Activated naive CD4-positive, alpha-beta T cell treated with anti-CD3 and anti-CD28 coated beads, Interleukin-2, amount 10 ng/mL, durations not matched to agents 7 days and 5 days (primary cell): ENCODE results near the gene PLOD1.

ENCODE experiments used
- CTCF ChIA-PET: fragments of 350-600 bp; sonication (Branson Sonifier 250); formaldehyde crosslinking; loops from one replicate; lab custom pipeline; 2021; ENCODE audit warnings: antibody characterized with exemption; lab: Charles Lee
- DNase-seq: peaks from one replicate; pipeline ENCODE4 v3.0.0-alpha.2; 2020
- H3K27ac Mint-ChIP-seq: one replicate; pipeline ENCODE4 v1.8.0; 2021; ENCODE audit warnings: mild to moderate bottlenecking, moderate library complexity, mixed read lengths
- H3K27me3 Mint-ChIP-seq: one replicate; pipeline ENCODE4 v1.8.0; 2021; ENCODE audit warnings: mild to moderate bottlenecking, mixed read lengths
- H3K36me3 Mint-ChIP-seq: one replicate; pipeline ENCODE4 v1.8.0; 2021; ENCODE audit warnings: mixed read lengths
- H3K4me1 Mint-ChIP-seq: one replicate; pipeline ENCODE4 v1.8.0; 2021; ENCODE audit warnings: mixed read lengths
- H3K4me3 Mint-ChIP-seq: one replicate; pipeline ENCODE4 v1.8.0; 2021; ENCODE audit warnings: mild to moderate bottlenecking, moderate library complexity, mixed read lengths
- H3K9me3 Mint-ChIP-seq: one replicate; pipeline ENCODE4 v1.8.0; 2021; ENCODE audit warnings: mixed read lengths

The PLOD1 gene

GRCh38 chr1:12019858-12020509 is 85.5 kb downstream of the PLOD1 start:
- peak overlapping the region; percentile 78 for H3K4me3 Mint-ChIP-seq
- H3K36me3 Mint-ChIP-seq: peaks cover 19% of the 10 kb centered on the region
- CTCF ChIA-PET: interaction anchor here (0.7 to 1.7 kb wide), 4 partner anchors 11 to 99 kb away, joined by 3 to 5 read pairs (median 4); no protein-coding TSS in a partner anchor
- H3K4me1 Mint-ChIP-seq: peaks cover 24% of the 10 kb centered on the region
- no peaks in the 10 kb centered on the region for H3K27me3 Mint-ChIP-seq
- H3K27ac Mint-ChIP-seq: peak overlapping the region; percentile 81
- DNase-seq: no peak
- no peaks in the 10 kb centered on the region for H3K9me3 Mint-ChIP-seq

DNA sequence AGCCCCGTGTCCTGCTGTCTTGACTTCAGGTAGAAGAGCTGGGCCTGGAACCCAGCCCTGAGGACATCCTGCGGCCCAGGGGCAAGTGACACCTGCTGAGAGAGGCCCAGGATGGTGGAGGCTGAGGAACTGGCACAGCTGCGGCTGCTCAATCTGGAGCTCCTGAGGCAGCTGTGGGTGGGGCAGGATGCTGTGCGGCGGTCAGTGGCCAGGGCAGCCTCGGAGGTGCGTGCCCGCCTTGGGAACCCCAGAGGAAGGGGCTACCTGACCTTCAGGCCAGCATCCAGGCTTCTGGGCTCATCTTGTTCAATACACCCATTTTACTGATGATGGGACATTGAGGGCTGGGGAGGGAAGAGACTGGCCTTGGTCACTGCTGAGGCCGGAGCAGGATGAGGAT is 87.1 kb downstream of the PLOD1 start:
- Mint-ChIP-seq H3K27me3 (no peaks in the 10 kb centered on the region), H3K4me1 (peaks cover 17% of the 10 kb centered on the region), H3K36me3 (peaks cover 30% of the 10 kb centered on the region), H3K27ac (no peak overlapping the region), H3K4me3 (no peak overlapping the region), H3K9me3 (no peaks in the 10 kb centered on the region)
- DNase-seq: no peak
- CTCF ChIA-PET: interaction anchor here (1.7 kb wide), 2 partner anchors 10 to 58 kb away, joined by 4 read pairs; no protein-coding TSS in a partner anchor

GRCh38 chr1:12022036-12022435 is 87.5 kb downstream of the PLOD1 start:
- peaks cover 33% of the 10 kb centered on the region for H3K36me3 Mint-ChIP-seq
- CTCF ChIA-PET: interaction anchor here (0.6 to 1.7 kb wide), 2 partner anchors 11 to 114 kb away, joined by 3 to 4 read pairs; no protein-coding TSS in a partner anchor
- no peak overlapping the region for H3K4me3 Mint-ChIP-seq

More at GRCh38 chr1:12022036-12022435, 87.5 kb downstream of the PLOD1 start:
- no peak for DNase-seq
- Mint-ChIP-seq H3K27me3 (no peaks in the 10 kb centered on the region), H3K9me3 (no peaks in the 10 kb centered on the region), H3K27ac (no peak overlapping the region), H3K4me1 (peaks cover 17% of the 10 kb centered on the region)
